Measurements from ENCODE around the gene MBIP.

MBIP gene

DNA sequence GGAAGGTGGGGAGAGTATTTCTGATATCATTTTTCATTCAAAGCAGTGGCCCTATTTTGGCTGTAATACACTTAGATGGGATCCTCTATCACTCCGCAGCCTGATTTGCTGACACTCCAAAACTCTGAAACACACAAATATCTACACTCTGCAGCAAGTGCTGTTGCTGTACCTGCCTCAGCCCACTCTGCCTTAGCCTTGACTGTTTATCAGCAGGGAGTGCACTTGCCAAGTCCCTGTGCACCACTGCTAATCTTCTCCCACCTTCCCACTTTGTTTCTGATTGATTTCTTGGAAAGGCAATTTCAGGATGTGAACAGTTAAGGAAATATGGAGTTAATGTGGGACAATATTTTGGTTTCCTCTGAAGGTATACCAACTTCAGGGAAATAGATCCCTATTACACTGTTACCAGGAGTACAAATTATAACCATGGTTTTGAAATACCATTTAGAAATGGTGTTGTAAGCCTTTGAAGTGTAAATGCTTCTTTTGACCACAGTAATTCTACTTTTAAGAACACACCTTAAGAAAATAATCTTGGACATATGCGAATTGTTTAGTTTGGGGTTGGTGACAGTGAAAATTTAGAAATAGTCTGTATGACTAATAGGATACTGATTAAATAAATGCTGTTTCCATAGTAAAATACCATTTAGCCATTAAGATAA lies 59.3 kb downstream of the MBIP start:
- no peak for DNase-seq

DNA sequence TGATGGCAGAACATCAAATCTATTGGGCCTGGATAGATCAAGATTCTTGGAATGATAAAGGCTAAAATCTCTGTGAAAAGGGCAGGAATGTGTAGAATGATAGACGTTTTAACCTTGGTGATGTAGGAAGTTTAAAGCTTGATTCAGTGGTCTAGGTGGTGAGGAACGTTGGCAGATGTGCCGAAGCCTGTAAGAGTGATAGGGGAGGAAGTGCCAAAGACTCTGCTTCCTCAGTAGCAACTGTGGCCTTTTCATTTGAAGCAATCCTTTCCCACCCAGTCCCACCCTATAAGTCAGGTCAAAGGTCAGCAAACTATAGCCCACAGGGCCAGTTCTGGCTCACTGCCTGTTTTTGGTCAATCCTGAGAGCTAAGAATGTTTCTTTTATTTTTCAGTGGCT lies 62.2 kb downstream of the MBIP start:
- no peak for DNase-seq

DNA sequence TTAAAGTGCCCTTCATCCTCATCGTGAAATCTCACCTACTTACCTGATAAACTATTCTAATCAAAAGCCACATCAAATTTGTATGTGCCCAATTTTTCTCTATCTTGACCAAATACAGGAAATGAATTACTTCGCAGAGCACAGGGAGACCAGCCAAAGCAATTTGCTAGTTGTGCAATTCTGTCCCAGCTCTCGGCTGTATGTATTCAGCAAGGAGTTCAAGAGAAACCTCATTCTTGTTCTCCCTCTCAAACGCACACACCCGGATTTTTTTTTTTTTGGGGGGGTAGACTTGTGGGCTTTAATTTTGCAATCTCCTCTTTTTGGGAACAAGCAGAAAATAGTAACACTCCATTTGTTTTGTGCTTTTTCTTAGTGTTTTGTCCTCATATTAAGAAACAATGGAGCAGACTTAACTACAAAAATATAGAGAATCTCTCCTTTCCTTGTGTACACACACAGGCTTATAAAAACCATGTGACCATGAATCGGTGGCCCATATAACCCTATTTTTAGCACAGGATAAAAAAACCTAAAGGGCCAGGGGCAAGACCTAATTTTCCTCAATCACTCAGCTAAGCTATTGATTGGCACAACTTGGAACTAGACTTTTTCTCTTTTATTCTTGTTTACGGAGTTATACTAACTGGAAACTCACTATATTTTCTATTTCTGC lies 64.2 kb downstream of the MBIP start:
- no peak for DNase-seq

DNA sequence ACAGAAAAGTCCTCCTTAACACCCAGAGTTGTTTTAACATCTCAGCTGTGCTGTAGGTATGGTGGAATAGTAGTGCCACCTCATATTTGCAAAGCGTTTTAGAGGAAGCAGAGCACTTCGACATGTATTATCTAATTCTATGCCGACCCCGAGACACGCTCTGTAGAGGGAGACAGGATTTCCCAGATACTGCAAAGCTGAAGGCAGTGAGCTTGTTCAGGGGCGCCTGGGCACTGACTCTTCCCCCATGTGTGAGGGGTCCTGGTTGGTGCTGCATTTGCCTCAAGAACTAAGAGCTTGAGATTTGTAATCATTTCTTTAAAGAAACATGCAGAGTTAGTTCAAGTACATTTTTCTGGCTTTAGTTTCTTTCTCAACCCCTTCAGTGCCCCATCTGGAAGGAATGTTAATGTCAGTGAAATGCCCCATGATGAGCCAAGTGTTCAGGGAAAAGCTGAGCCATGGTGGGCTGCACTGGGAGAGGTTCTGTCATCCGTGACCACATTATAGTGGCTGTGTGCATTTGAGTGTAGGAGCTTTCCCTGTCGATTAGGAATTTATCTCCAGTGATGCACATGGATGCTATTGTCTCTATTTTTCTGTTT lies 66.3 kb downstream of the MBIP start:
- DNase-seq: no peak

Measured in activated CD4-positive, alpha-beta T cell treated with anti-CD3 and anti-CD28 coated beads, Interleukin-2, amount 50 U/mL, for 1 hour (primary cell).